HEK293 (cell line): ENCODE results near the gene KLF13.

Experiments used
- CTCF ChIA-PET: fragments of 350-600 bp; formaldehyde crosslinking; extraction: SDS; loops from one replicate; lab custom pipeline; 2021; ENCODE audit warnings: antibody characterized with exemption; lab: Yijun Ruan, JAX
- POLR2A ChIA-PET: fragments of 300-600 bp; formaldehyde crosslinking; extraction: SDS; loops from one replicate; lab custom pipeline; 2020; ENCODE audit warnings: antibody characterized with exemption, inconsistent platforms; lab: Yijun Ruan, JAX
- H3K27ac ChIP-seq: fragments of 200-500 bp; sonication (Bioruptor generic); 2 replicates; pipeline ENCODE4 v1.5.1; 2014; ENCODE audit warnings: low read depth, low read length, control low read depth, inconsistent platforms; ENCODE audit errors: extremely low read depth
- H3K36me3 ChIP-seq, 2 experiments: fragments of 200-500 bp in 1 of 2; sonication (Bioruptor generic) in 1 of 2; 1 replicate in 1 of 2; 2 replicates in 1 of 2; pipeline ENCODE4 v1.5.1; 2014 to 2017; ENCODE audit warnings: inconsistent platforms in 2 of 2, low read length in 2 of 2; ENCODE audit not compliant: control insufficient read depth in 2 of 2, insufficient read depth in 1 of 2
- H3K4me1 ChIP-seq: fragments of 200-500 bp; sonication (Bioruptor generic); 2 replicates; pipeline ENCODE4 v1.5.1; 2014; ENCODE audit warnings: mild to moderate bottlenecking, low read length, inconsistent platforms; ENCODE audit not compliant: control insufficient read depth, insufficient read depth
- H3K4me3 ChIP-seq: 2 replicates; pipeline ENCODE4 v1.5.1; 2011; ENCODE audit warnings: low read depth, mild to moderate bottlenecking, control low read depth, low read length, moderate library complexity
- H3K9me3 ChIP-seq: fragments of 200-500 bp; sonication (Bioruptor generic); 2 replicates; pipeline ENCODE4 v1.5.1; 2014; ENCODE audit warnings: low read depth, low read length, inconsistent platforms; ENCODE audit not compliant: control insufficient read depth, insufficient read depth
- BCL6B ChIP-seq: fragments of 450-650 bp; formaldehyde crosslinking; IDR thresholded peaks from 2 replicates; pipeline ENCODE4 v1.5.1; 2017; ENCODE audit warnings: missing biosample characterization, missing genetic modification characterization
- EGR2 ChIP-seq: fragments of 450-650 bp; formaldehyde crosslinking; IDR thresholded peaks from 2 replicates; pipeline ENCODE4 v1.5.1; 2016; ENCODE audit warnings: low read depth, missing biosample characterization, missing genetic modification characterization
- FEZF1 ChIP-seq: fragments of 450-650 bp; formaldehyde crosslinking; IDR thresholded peaks from 2 replicates; pipeline ENCODE4 v1.5.1; 2016; ENCODE audit warnings: missing biosample characterization, missing genetic modification characterization
- KLF7 ChIP-seq: fragments of 450-650 bp; formaldehyde crosslinking; IDR thresholded peaks from 2 replicates; pipeline ENCODE4 v1.5.1; 2016; ENCODE audit warnings: missing biosample characterization, missing genetic modification characterization, borderline replicate concordance
- KLF9 ChIP-seq: fragments of 450-650 bp; formaldehyde crosslinking; IDR thresholded peaks from 2 replicates; pipeline ENCODE4 v1.5.1; 2016; ENCODE audit warnings: missing biosample characterization, missing genetic modification characterization, low read depth
- SETDB1 ChIP-seq: IDR thresholded peaks from one replicate; pipeline ENCODE4 v1.6.1; 2017; ENCODE audit warnings: mild to moderate bottlenecking, low read length, moderate library complexity, mixed read lengths; ENCODE audit not compliant: insufficient read length
- TSHZ1 ChIP-seq: fragments of 450-650 bp; formaldehyde crosslinking; IDR thresholded peaks from 2 replicates; pipeline ENCODE4 v1.5.1; 2016; ENCODE audit warnings: missing biosample characterization, missing genetic modification characterization, borderline replicate concordance
- ZNF211 ChIP-seq: fragments of 450-650 bp; formaldehyde crosslinking; IDR thresholded peaks from 2 replicates; pipeline ENCODE4 v1.5.1; 2016; ENCODE audit warnings: low read depth, missing biosample characterization, missing genetic modification characterization
- ZNF37A ChIP-seq: fragments of 450-650 bp; IDR thresholded peaks from 2 replicates; pipeline ENCODE4 v1.5.1; 2018; ENCODE audit warnings: missing biosample characterization, missing genetic modification characterization
- ZNF404 ChIP-seq: fragments of 450-650 bp; formaldehyde crosslinking; IDR thresholded peaks from 2 replicates; pipeline ENCODE4 v1.5.1; 2017; ENCODE audit warnings: missing biosample characterization, missing genetic modification characterization
- ZNF518A ChIP-seq: fragments of 450-650 bp; formaldehyde crosslinking; conservative IDR thresholded peaks from 2 replicates; pipeline ENCODE4 v1.5.1; 2016; ENCODE audit warnings: low read depth, missing biosample characterization, missing genetic modification characterization
- ZNF658 ChIP-seq: fragments of 450-650 bp; formaldehyde crosslinking; IDR thresholded peaks from 2 replicates; pipeline ENCODE4; 2016; ENCODE audit warnings: missing biosample characterization, missing genetic modification characterization
- ZNF664 ChIP-seq: fragments of 450-650 bp; formaldehyde crosslinking; IDR thresholded peaks from 2 replicates; pipeline ENCODE4 v1.5.1; 2016; ENCODE audit warnings: missing biosample characterization, missing genetic modification characterization
- ZNF791 ChIP-seq: fragments of 450-650 bp; formaldehyde crosslinking; IDR thresholded peaks from 2 replicates; pipeline ENCODE4 v1.5.1; 2016; ENCODE audit warnings: missing biosample characterization, missing genetic modification characterization
- ZNF843 ChIP-seq: fragments of 450-650 bp; formaldehyde crosslinking; IDR thresholded peaks from 2 replicates; pipeline ENCODE4 v1.5.1; 2016; ENCODE audit warnings: missing biosample characterization, missing genetic modification characterization
- ZSCAN30 ChIP-seq: fragments of 450-650 bp; IDR thresholded peaks from 2 replicates; pipeline ENCODE4 v1.5.1; 2018; ENCODE audit warnings: missing biosample characterization, mild to moderate bottlenecking, missing genetic modification characterization, moderate library complexity
- ZSCAN4 ChIP-seq: fragments of 450-650 bp; formaldehyde crosslinking; IDR thresholded peaks from 2 replicates; pipeline ENCODE4 v1.5.1; 2017; ENCODE audit warnings: missing biosample characterization, missing genetic modification characterization
- TF ChIP-seq, protein P1 (sequence below): fragments of 450-650 bp; formaldehyde crosslinking; IDR thresholded peaks from 2 replicates; pipeline ENCODE4 v1.5.1; 2016; ENCODE audit warnings: missing biosample characterization, missing genetic modification characterization, low read depth
- TF ChIP-seq, protein P2 (sequence below): fragments of 450-650 bp; formaldehyde crosslinking; IDR thresholded peaks from 2 replicates; pipeline ENCODE4 v1.5.1; 2017; ENCODE audit warnings: missing biosample characterization, missing genetic modification characterization
- TF ChIP-seq, protein P3 (sequence below): fragments of 450-650 bp; IDR thresholded peaks from 2 replicates; pipeline ENCODE4 v1.5.1; 2018; ENCODE audit warnings: missing biosample characterization, mild to moderate bottlenecking, missing genetic modification characterization

Gene KLF13

GRCh38 chr15:31328969-31329639, 2.5 kb downstream of the KLF13 start:
- POLR2A ChIA-PET, result interaction anchor here (1.2 kb wide), 1 partner anchor 63 kb away, joined by 3 read pairs; no protein-coding TSS in a partner anchor
- no peaks in the 10 kb centered on the region for H3K4me1 ChIP-seq
- TF ChIP-seq ZNF518A, result no peak
- no peak for TF ChIP-seq BCL6B (tag by site-specific recombination)
- TF ChIP-seq EGR2, result 0 out of 2 replicates have a peak, but pooled peaks have one; percentile 20
- no peak for TF ChIP-seq ZSCAN30 (tag by site-specific recombination)
- TF ChIP-seq ZSCAN4, result no peak
- peak; percentile 75 for TF ChIP-seq KLF9 (tag by site-specific recombination)
- TF ChIP-seq TSHZ1 (tag by site-specific recombination), result no peak
- TF ChIP-seq KLF7 (tag by site-specific recombination), result peak; percentile 34; the same call in 1 of the 2 replicates
- no peak for TF ChIP-seq ZNF211
- TF ChIP-seq, protein P1, sequence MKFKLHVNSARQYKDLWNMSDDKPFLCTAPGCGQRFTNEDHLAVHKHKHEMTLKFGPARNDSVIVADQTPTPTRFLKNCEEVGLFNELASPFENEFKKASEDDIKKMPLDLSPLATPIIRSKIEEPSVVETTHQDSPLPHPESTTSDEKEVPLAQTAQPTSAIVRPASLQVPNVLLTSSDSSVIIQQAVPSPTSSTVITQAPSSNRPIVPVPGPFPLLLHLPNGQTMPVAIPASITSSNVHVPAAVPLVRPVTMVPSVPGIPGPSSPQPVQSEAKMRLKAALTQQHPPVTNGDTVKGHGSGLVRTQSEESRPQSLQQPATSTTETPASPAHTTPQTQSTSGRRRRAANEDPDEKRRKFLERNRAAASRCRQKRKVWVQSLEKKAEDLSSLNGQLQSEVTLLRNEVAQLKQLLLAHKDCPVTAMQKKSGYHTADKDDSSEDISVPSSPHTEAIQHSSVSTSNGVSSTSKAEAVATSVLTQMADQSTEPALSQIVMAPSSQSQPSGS (tag by site-specific recombination), result no peak
- no peak for TF ChIP-seq ZNF843 (tag by site-specific recombination)
- TF ChIP-seq ZNF37A (tag by site-specific recombination), result no peak
- TF ChIP-seq, protein P2, sequence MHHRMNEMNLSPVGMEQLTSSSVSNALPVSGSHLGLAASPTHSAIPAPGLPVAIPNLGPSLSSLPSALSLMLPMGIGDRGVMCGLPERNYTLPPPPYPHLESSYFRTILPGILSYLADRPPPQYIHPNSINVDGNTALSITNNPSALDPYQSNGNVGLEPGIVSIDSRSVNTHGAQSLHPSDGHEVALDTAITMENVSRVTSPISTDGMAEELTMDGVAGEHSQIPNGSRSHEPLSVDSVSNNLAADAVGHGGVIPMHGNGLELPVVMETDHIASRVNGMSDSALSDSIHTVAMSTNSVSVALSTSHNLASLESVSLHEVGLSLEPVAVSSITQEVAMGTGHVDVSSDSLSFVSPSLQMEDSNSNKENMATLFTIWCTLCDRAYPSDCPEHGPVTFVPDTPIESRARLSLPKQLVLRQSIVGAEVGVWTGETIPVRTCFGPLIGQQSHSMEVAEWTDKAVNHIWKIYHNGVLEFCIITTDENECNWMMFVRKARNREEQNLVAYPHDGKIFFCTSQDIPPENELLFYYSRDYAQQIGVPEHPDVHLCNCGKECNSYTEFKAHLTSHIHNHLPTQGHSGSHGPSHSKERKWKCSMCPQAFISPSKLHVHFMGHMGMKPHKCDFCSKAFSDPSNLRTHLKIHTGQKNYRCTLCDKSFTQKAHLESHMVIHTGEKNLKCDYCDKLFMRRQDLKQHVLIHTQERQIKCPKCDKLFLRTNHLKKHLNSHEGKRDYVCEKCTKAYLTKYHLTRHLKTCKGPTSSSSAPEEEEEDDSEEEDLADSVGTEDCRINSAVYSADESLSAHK (tag by site-specific recombination), result no peak
- no peak for TF ChIP-seq FEZF1 (tag by site-specific recombination)
- TF ChIP-seq, protein P3, sequence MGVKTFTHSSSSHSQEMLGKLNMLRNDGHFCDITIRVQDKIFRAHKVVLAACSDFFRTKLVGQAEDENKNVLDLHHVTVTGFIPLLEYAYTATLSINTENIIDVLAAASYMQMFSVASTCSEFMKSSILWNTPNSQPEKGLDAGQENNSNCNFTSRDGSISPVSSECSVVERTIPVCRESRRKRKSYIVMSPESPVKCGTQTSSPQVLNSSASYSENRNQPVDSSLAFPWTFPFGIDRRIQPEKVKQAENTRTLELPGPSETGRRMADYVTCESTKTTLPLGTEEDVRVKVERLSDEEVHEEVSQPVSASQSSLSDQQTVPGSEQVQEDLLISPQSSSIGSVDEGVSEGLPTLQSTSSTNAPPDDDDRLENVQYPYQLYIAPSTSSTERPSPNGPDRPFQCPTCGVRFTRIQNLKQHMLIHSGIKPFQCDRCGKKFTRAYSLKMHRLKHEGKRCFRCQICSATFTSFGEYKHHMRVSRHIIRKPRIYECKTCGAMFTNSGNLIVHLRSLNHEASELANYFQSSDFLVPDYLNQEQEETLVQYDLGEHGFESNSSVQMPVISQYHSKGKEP, result no peak
- no peak for TF ChIP-seq ZNF658
- no peak for TF ChIP-seq ZNF404 (tag by site-specific recombination)
- no peak for TF ChIP-seq ZNF664 (tag by site-specific recombination)
- no peak for TF ChIP-seq ZNF791
- TF ChIP-seq SETDB1, result no peak

More at GRCh38 chr15:31328969-31329639, 2.5 kb downstream of the KLF13 start:
- Histone ChIP-seq H3K36me3 (no peaks in the 10 kb centered on the region), H3K4me3 (peak overlapping the region; percentile 45), H3K9me3 (no peaks in the 10 kb centered on the region), H3K27ac (no peak overlapping the region)
- CTCF ChIA-PET, result interaction anchor here (1.2 kb wide), 1 partner anchor 106 kb away, joined by 4 read pairs; no protein-coding TSS in a partner anchor
